Natural killer cell (primary cell): ENCODE data around the gene PASK. TPM values are rescaled to one million over a fixed set of nuclear protein-coding genes. Genes with fewer than 3 reads are reported as not detected.

Experiments
- ATAC-seq, 3 donors: fragments of 150-1000 bp in 2 of 3; fragments of 200-7000 bp in 1 of 3; cut with Tn5 transposase; 1 replicate in 1 of 3; 2 replicates in 2 of 3; pipeline ENCODE4 v1.10.0; 2021; ENCODE audit warnings: mild to moderate bottlenecking in 2 of 3, moderate library complexity in 2 of 3
- DNase-seq, 2 donors: peaks; one replicate each; pipeline versions ENCODE4 v3.0.0 to v3.0.0-alpha.2; 2013 to 2021; ENCODE audit warnings: mixed read lengths in 1 of 2
- H3K27ac ChIP-seq: one replicate; pipeline ENCODE4 v1.5.1; 2013; ENCODE audit warnings: mild to moderate bottlenecking, low read length
- H3K27me3 ChIP-seq: one replicate; pipeline ENCODE4 v1.6.1; 2013; ENCODE audit warnings: low read length; ENCODE audit not compliant: control insufficient read depth, insufficient read depth
- H3K36me3 ChIP-seq: one replicate; pipeline ENCODE4 v1.6.1; 2013; ENCODE audit warnings: low read length; ENCODE audit not compliant: control insufficient read depth, insufficient read depth
- H3K4me1 ChIP-seq: one replicate; pipeline ENCODE4 v1.6.1; 2013; ENCODE audit warnings: low read length; ENCODE audit not compliant: control insufficient read depth, insufficient read depth
- H3K4me3 ChIP-seq: one replicate; pipeline ENCODE4 v1.5.1; 2013; ENCODE audit warnings: low read length
- H3K9me3 ChIP-seq: one replicate; pipeline ENCODE4 v1.6.1; 2013; ENCODE audit warnings: low read length; ENCODE audit not compliant: control insufficient read depth, insufficient read depth
- H3K27ac Mint-ChIP-seq, 2 donors: one replicate each; pipeline ENCODE4 v1.8.0; 2022; ENCODE audit warnings: mild to moderate bottlenecking in 2 of 2, mixed read lengths in 2 of 2, moderate library complexity in 1 of 2
- H3K27me3 Mint-ChIP-seq, 2 donors: one replicate each; pipeline ENCODE4 v1.8.0; 2022; ENCODE audit warnings: low read depth in 2 of 2, mixed read lengths in 2 of 2
- H3K36me3 Mint-ChIP-seq: one replicate; pipeline ENCODE4 v1.8.0; 2022; ENCODE audit warnings: mixed read lengths
- H3K4me1 Mint-ChIP-seq, 2 donors: one replicate each; pipeline ENCODE4 v1.8.0; 2022; ENCODE audit warnings: mixed read lengths in 2 of 2
- H3K4me3 Mint-ChIP-seq: one replicate; pipeline ENCODE4 v1.8.0; 2022; ENCODE audit warnings: mild to moderate bottlenecking, moderate library complexity, mixed read lengths
- H3K9me3 Mint-ChIP-seq, 2 donors: one replicate each; pipeline ENCODE4 v1.8.0; 2022; ENCODE audit warnings: mixed read lengths in 2 of 2
- CTCF ChIP-seq: fragments of 200-600 bp; IDR thresholded peaks from one replicate; pipeline ENCODE4 v1.8.0; 2022; ENCODE audit warnings: antibody characterized with exemption
- WGBS: methylation state at CpG from one replicate; pipeline ENCODE4 v1.1.7; 2013; ENCODE audit warnings: missing lambda C conversion rate; ENCODE audit not compliant: insufficient coverage; 5-methylcytosine and 5-hydroxymethylcytosine counted together
- intact Hi-C: fragments of 100-400 bp; cut with micrococcal nuclease; formaldehyde crosslinking; loops from one replicate; pipeline ENCODE4 v1.14.2; 2022
- total RNA-seq, 4 donors: library from RNA; stranded (reverse); fragments of 120-200 nt in 1 of 4; gene quantifications; one replicate each; pipeline versions ENCODE4 v1.2.3 to v1.2.4, GENCODE V29; 2013 to 2022

Gene PASK
- total RNA-seq, 3 donors from 2014 or later (not counting 1 experiment from before 2014, with no cell fraction given) = 27.9 to 45.2 (median 36.2) TPM

DNA sequence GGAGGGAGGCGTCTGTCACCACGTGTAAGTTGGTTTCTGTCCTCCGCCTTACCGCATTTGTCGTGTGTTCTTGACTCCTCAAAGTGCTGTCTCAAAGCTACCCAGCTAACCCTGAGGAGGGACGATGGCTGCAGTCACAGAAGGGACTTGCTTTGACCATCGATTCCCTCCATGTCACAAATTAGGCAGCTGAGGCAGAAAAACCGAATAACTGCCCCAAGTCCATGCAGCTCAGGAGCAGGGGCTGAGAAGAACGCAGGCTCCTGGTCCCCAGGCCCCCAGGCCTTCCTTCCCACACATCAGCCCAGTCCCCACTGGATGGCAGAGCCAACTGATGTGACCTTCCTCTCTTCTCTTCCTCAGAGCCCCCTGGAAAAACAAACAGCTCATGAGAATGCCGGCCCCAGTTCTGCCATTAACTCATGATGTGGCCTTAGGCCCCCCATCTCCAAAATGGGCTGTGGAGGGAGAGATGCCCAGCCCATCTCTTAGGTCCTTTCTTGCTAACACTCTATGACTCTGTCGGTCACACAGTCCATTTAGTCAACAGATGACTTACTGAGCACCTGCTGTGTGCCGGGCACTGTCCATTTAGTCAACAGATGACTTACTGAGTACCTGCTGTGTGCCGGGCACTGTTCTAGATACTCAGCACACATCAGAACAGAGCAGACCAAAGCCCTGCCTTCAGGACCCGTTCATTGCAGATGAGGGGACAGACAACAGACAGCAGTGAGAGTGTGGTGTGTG lies 66.8 kb downstream of the PASK start:
- TF ChIP-seq CTCF = no peak
- Histone ChIP-seq H3K4me1 (no peaks in the 10 kb centered on the region), H3K36me3 (peaks cover 15% of the 10 kb centered on the region), H3K4me3 (no peak overlapping the region), H3K27me3 (no peaks in the 10 kb centered on the region), H3K27ac (no peak overlapping the region), H3K9me3 (no peaks in the 10 kb centered on the region)
- intact Hi-C loops = no loop called here
- H3K9me3 Mint-ChIP-seq = no peaks in the 10 kb centered on the region
- no peak for DNase-seq
- H3K27ac Mint-ChIP-seq = no peak overlapping the region
- peaks cover 10% of the 10 kb centered on the region for H3K36me3 Mint-ChIP-seq
- WGBS = 90% methylated on average over 14 of the region's 14 CpGs
- H3K4me3 Mint-ChIP-seq = no peak overlapping the region
- H3K4me1 Mint-ChIP-seq = peaks cover 0 to 4% of the 10 kb centered on the region in 2 donors
- no peaks in the 10 kb centered on the region for H3K27me3 Mint-ChIP-seq
- ATAC-seq = no peak

DNA sequence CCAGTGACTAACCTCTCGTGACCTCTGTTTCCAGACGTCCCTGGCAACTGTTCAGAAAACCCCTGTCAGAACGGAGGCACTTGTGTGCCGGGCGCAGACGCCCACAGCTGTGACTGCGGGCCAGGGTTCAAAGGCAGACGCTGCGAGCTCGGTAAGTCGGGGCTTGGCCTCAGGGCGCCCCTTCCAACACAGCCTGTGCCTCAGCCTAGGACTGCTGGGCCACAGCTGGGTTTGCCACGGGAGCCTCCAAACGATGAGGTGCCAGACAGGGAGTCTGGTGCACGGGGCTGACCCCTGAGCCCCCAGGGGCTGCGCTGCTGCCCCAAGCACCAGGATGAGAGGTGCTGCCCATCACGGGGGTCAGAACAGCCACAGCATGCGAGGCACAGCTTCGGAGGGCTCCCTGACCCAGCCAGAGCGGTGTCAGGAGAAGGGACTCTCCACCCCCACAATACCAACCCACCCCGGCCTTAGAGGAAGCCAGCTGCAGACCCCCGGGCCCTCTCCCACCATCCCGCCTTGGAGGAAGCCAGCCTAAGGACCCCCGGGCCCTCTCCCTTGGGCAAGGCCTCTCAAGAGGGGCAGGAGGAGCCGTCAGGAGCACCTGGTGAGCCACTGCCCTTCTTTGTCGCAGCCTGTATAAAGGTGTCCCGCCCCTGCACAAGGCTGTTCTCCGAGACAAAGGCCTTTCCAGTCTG lies 67.5 kb downstream of the PASK start:
- DNase-seq (no peak), ATAC-seq (peak in 1 of 3 donors; percentile 22)
- no peaks in the 10 kb centered on the region for H3K9me3 Mint-ChIP-seq
- Histone ChIP-seq H3K9me3 (no peaks in the 10 kb centered on the region), H3K27ac (no peak overlapping the region), H3K4me1 (no peaks in the 10 kb centered on the region), H3K4me3 (no peak overlapping the region), H3K36me3 (peaks cover 8% of the 10 kb centered on the region), H3K27me3 (no peaks in the 10 kb centered on the region)
- H3K27ac Mint-ChIP-seq = no peak overlapping the region
- peaks cover 0 to 4% of the 10 kb centered on the region in 2 donors for H3K4me1 Mint-ChIP-seq
- H3K27me3 Mint-ChIP-seq = no peaks in the 10 kb centered on the region
- H3K4me3 Mint-ChIP-seq = no peak overlapping the region
- peaks cover 10% of the 10 kb centered on the region for H3K36me3 Mint-ChIP-seq
- intact Hi-C loops = no loop called here
- 92% methylated on average over 28 of the region's 28 CpGs for WGBS
- TF ChIP-seq CTCF = no peak

GRCh38 chr2:241081190-241081642 lies 68.1 kb downstream of the PASK start:
- intact Hi-C loops = no loop called here
- ATAC-seq (no peak), DNase-seq (no peak)
- H3K27me3 ChIP-seq = no peaks in the 10 kb centered on the region
- H3K4me1 Mint-ChIP-seq = peaks cover 0 to 4% of the 10 kb centered on the region in 2 donors
- H3K27me3 Mint-ChIP-seq = no peaks in the 10 kb centered on the region
- H3K4me3 Mint-ChIP-seq = no peak overlapping the region
- TF ChIP-seq CTCF = no peak
- no peak overlapping the region for H3K27ac Mint-ChIP-seq
- H3K36me3 ChIP-seq = peaks cover 3% of the 10 kb centered on the region
- no peaks in the 10 kb centered on the region for H3K4me1 ChIP-seq
- no peak overlapping the region for H3K27ac ChIP-seq
- no peaks in the 10 kb centered on the region for H3K9me3 ChIP-seq
- H3K36me3 Mint-ChIP-seq = peaks cover 10% of the 10 kb centered on the region
- H3K4me3 ChIP-seq = no peak overlapping the region
- H3K9me3 Mint-ChIP-seq = no peaks in the 10 kb centered on the region
- WGBS = 88% methylated on average over 9 of the region's 9 CpGs
